ENCODE results near the gene ABCF2.

ABCF2 gene

GRCh38 chr7:151176401-151176800 is 50.6 kb downstream of the ABCF2 start:
- DNase-seq (ENCODE audit: insufficient read length, low spot score): no peak
- no peak for FAIRE-seq

DNA sequence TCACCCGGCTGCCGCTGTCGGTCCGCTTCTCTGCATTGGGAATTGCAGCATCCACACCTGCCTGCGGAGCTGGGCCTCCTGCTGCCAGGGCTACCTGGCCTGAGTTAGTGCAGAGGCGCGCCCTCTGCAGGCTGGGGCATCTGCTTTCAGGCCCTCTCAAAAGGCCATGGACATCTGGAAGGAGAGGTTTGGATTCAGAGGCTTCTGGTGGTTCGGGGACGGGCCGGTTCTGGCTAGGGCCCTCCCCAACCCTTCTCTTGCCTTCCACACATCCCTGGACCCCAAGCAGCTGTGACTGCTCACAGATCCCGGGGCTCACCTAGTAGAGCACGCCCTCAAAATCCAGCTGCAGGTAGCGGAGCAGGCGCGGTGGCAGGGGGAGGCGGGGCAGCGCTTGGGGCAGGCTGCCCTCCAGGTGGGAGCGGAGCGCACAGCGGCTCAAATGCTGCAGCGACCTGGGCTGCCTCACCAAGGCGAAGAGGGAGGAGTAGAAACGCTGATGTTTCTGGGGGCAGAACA is 51.2 kb downstream of the ABCF2 start:
- FAIRE-seq (no peak), DNase-seq (ENCODE audit: insufficient read length, low spot score) (no peak)

DNA sequence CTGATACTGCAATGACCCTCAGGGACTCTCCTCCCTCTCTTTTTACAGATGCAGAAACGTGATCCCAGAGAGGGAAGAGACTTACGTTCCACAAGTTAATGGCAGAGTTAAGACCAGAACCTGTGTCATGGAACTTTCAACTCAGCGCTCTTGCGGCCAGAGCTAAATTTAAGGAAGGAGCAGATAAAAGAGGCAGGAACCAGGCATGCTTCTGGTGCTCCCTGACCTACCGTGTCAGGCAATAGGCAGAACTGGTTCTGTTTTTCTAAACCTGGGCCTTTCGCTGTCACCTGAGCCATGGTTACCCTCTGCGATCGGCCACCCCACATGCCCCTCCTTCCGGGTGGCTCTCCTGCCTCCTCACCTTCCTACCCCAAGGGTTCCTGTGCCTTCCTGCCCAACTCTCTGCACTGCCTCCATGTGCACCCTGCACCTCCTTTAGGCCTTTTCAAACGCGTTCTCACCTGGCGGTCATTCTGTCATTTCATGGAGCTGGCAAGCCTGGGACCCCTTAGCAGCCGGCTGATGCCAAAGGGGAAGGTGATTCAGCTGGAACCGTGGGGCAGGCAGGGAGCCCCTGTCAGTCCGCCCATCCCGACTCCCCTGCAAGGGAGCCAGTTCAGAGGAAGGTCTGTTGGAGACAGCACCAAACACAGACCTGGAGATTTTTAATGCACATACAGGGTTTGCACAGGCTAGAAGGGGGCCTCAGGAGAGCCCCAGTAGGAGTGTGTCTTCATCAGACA is 51.8 kb downstream of the ABCF2 start:
- DNase-seq (ENCODE audit: insufficient read length, low spot score) (no peak), FAIRE-seq (no peak)

- DNase-seq (ENCODE audit: insufficient read length, low spot score) (no peak), FAIRE-seq (no peak)
Observed at GRCh38 chr7:151174246-151175046, 52.6 kb downstream of the ABCF2 start.

DNA sequence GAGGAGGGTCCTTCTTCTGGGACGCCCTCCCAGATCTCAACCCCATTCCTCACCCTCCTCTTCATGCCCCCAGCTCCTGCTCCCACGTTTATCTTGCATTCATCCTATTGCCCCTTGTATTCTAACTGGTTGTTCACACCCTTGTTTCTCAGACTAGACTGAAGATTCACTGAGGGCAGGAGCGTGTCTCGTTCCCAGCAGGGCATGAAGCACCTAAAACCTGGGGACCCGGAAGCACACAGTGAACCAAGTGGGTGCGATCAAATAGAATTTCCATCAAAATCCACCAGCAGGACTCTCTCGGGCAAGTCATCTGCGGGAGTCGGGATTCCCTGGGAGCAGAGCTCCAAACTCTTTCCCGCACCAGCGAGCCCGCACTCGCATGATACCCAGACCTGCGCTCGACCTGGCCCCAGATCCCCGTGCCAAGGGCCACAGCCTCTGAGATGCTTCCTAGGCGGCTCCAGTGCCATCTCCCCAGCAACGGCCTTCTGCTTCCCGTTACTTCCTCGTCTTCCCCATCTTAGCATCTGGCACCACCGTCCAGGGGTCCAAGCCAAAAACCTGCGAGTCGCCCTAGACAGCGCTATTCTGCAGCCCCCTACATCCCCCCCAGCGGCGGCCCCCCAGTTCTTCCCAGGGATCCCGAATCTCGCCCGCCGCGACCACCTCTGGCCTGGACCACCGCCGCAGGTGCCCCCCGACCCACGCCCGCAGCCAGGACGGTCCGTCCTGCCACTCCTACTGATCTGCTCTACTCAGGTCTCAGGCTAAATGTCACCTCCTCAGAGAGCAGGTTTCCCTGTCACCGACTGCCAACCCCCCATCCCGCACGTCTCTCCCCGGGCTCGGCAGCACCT is 53.4 kb downstream of the ABCF2 start:
- DNase-seq (ENCODE audit: insufficient read length, low spot score): no peak
- no peak for FAIRE-seq

DNA sequence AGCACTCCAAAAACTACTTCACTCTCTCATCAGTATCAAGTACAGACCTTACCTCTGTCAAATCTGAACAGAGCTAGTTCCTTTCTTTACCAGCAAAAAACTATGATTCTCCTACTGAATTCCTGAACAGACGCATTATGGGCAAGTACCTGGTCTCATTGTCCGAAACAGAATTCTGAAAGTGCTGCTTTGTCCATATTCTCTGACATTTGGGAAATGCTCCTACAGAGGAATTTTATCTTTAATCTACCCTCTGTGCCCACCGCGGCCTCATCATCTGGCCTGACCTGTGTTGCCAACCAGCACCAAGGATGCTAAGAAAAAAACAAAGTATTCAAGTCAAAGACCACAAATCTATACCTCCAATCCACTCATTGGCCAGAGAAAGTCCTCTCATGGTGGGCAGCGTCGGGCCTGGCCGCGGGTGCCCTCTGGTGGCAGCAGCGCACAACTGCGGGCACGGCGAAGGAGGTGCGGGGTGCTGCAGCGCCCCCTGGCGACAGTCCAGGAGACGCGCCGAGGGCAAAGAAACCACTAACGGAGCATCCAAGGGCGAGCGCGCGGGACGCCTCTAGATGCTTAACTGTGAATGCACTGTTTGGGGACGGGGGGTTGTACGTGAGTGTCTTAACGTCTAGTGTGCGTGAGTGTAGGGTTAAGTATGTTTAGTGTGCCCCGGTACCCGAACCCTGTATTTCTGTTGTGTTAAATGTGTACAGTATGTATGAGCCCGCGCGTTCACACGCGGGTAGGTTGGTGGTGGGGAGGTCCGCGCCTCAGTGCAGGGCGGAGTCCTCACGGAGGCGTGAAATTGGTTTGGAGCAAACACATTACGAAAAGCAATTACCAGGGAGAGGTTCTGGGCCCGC is 54.5 kb downstream of the ABCF2 start:
- DNase-seq (ENCODE audit: insufficient read length, low spot score) (peak; percentile 95), FAIRE-seq (peak; percentile 87)

DNA sequence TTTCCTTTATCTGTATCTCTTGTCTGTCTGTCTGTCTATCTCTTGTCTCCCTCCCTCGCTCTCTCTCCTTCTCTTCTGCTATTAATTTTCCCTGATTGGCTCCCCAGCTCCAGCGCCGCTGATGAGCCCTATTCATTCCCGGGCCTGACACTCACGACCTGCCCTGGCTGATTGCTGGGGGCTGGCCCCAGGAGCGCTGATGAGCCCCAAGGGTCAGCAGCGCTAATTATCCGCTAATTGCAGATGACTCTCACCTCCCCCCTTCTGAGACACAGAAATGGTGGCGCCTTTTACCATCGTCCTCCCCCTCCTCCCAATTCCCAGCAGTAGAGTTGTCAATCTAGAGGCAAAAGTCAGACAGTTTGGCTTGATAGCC is 58.2 kb downstream of the ABCF2 start:
- DNase-seq (ENCODE audit: insufficient read length, low spot score): no peak
- no peak for FAIRE-seq

GRCh38 chr7:151168003-151168786 is 58.8 kb downstream of the ABCF2 start:
- no peak for FAIRE-seq
- DNase-seq (ENCODE audit: insufficient read length, low spot score): peak; percentile 63

DNA sequence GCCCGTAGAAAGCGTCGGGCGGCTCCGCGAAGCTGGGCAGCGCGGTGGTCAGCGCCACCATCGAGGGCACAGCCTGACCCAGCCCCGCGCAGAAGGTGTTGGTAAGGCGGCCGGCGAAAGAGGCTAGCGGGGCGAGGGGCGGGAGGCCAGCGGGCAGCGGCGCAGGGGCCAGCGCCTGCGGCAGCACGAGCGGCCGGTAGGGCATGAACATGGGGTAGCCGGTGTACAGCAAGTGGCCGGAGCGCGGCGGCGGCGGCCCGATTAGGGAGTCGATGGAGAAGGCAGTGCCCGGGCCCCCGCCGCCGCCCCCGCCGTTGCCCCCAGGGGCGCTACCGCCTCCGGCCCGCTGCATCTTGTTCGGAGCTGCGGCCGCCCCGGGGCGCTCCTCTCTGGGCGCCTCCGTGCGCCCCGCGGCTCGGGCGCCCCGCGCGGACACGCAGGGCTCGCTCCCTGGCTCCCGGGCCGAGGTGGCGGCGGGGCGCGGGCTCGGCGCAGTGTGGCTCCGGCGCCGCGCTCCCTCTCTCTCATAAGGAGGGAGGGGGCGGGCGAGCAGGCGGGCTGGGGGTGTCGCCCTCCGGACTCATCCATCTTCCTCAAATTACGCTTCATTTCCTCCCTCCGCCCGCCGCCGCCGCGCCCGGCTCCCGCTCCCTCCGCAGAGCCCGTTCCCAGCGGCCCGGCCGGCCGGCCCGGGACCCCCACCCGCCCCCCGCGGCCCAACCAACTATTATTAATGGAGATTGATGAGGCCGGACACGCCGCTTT is 59.6 kb downstream of the ABCF2 start, which contains the start of gene GBX1:
TSS of gene GBX1 (minus strand) at position 498 of the 765 bp plus-strand sequence. CDS start at position 352, 146 bp downstream.
- no peak for FAIRE-seq
- no peak for DNase-seq (ENCODE audit: insufficient read length, low spot score)

GRCh38 chr7:151166629-151167196 is 60.3 kb downstream of the ABCF2 start:
- DNase-seq (ENCODE audit: insufficient read length, low spot score) (no peak), FAIRE-seq (no peak)
